GM21717 (cell line): ENCODE results near the gene FOXD4.
"Not testable (repeated sequence)": the region's sequence is repeated elsewhere in the genome, so short reads cannot be mapped to it uniquely, and the experiment has no call there.

Source experiments
- ATAC-seq: cut with Tn5 transposase; IDR thresholded peaks from one replicate; pipeline ENCODE4 v1.9.1; 2021; ENCODE audit warnings: mild to moderate bottlenecking, moderate library complexity; ENCODE audit not compliant: unreplicated experiment

FOXD4 gene

DNA sequence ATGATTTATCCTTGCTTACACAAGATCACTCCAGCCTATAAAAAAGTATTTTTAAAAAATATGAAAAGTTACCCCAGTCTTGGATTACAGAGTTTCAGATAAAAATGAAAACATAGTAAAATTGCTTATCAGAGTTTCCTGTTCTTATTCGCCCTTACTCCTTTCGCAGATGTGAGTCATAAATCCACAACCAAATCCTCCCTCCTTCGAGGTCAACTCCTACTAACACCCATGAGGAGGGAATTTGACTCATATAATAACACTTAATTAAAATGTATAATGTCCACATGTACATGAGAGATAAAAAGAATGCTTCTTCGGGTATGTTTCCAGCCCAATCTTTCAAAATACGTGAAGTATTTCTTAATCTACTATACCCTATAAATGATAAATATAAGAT lies 23.9 kb downstream of the FOXD4 start:
- not testable (repeated sequence) for ATAC-seq

DNA sequence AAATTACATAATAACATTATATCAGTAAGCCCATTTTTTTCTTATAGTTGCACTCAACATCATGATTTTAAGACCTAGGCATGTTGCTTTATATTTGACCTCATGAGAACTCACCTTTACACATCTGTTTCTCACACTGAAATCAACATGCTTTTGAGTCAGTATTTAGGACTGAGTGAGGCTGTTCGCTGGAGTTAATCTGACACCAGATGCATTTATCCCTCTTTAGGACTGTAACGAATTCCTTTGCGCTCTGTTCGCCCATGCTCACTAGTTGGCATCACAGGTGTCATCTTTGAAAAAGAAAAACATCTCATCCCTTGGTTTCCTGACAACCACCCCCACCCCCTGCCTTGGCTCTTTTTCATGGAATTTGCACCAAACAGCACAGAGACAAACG lies 24.3 kb downstream of the FOXD4 start:
- not testable (repeated sequence) for ATAC-seq

DNA sequence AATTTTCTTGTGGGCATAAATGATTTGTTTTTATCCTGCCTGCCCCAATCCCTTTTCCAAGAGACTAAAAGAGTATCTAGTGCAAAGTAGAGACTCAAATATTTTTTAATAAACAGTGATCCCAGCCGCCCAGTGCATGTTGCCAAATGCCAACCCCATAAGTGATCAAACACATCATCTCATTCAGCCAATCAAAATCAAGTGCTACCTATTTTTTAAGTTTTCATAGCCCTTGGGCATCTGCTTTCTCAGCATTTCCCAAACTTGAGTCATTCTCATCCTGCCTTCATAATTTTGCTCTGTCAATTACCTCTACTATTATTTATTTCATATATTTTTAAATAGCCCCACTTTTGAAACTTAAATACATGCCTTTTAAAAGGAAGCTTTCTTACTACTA lies 27.4 kb downstream of the FOXD4 start:
- not testable (repeated sequence) for ATAC-seq

DNA sequence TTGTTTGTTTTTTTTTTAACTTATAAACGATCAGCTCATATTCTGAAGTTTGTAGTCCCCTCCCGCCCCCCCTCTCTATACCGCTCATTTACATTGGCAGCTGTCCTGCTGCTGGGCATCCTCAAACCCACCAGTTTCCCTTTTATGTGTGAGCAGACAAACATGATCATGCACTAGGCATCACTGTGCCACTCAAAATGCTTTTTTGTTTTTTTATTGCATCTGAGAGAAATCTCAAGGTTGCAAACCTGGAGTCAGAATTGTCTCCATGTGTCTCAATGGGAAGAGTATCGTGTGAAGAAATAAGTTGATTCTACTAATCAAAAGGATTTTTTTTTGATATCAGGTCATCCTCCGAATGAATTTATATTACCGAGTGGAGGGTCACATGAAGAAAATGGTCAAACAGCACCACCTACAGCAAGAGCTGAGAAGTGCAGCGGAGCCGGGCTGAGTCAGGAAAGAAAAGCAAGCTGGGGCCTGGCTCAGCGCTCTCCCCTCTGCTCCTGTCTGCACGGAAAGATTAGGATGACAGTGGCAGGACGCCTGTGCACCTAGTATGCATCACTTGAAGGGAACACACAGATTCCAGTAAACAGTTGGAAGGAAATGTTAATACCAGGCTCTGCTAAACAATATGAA lies 29.7 kb downstream of the FOXD4 start:
- not testable (repeated sequence) for ATAC-seq

DNA sequence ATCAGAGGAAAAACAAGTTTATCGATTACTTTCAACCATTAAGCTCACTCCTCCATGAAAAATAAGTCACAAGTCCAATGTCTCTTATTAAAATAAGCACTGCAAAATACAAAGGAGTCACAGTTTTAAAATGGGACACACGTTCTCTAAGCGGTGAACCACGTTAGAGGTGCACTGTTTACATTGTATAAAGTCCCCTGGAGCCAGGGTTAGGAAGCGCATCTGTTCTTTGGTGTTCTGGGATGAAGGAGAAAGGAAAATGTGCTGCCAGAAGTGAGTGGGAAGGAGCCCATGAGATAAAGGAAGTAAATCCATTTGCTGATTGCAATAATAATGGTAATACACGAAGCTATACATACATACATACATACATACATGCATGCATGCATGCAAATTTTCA lies 30.4 kb downstream of the FOXD4 start:
- not testable (repeated sequence) for ATAC-seq

DNA sequence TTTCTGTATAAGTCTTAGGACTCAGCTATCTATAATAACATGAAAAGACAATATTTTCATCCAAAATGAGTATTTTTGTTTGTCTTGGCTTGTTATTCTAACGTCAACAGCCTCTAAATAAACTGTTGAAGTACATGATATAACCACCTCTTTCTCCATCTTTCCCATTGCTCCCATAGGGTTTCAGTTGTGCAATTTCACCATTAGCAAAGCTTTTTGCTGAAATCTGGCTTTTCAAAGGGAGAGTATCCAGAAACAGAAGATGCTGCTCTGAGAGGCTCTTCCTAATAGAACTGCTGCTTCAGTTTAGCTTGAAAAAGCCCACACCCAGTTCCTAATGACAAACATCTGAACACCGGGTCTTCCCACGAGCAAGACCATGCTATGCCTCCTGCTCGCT lies 31.1 kb downstream of the FOXD4 start:
- not testable (repeated sequence) for ATAC-seq

DNA sequence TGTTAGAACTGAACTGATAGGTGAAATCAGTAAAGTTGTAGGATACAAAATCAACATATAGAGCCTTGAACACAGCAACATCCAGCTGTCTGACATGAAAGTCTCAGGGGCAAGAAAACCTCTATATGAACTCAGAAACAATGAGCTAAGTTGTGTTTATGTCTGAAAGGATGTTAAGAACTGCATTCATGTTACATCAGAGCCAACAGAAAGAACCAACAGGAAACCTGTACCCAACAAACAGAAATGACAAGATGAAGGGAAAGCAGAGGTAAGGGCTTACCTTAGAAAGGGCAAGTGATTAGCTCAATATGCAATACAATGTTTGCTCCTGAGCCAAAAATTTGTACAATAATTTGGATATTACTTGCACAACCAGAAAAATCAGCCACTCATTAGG lies 31.5 kb downstream of the FOXD4 start:
- not testable (repeated sequence) for ATAC-seq

DNA sequence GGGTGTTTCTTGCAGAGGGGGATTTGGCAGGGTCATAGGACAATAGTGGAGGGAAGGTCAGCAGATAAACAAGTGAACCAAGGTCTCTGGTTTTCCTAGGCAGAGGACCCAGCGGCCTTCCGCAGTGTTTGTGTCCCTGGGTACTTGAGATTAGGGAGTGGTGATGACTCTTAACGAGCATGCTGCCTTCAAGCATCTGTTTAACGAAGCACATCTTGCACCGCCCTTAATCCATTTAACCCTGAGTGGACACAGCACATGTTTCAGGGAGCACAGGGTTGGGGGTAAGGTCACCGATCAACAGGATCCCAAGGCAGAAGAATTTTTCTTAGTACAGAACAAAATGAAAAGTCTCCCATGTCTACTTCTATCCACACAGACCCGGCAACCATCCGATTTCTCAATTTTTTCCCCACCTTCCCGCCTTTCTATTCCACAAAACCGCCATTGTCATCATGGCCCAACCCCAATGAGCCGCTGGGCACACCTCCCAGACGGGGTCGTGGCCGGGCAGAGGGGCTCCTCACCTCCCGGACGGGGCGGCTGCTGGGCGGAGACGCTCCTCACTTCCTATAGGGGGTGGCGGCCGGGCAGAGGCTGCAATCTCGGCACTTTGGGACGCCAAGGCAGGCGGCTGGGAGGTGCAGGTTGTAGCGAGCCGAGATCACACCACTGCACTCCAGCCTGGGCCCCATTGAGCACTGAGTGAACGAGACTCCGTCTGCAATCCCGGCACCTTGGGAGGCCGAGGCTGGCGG lies 35.1 kb downstream of the FOXD4 start:
- not testable (repeated sequence) for ATAC-seq

DNA sequence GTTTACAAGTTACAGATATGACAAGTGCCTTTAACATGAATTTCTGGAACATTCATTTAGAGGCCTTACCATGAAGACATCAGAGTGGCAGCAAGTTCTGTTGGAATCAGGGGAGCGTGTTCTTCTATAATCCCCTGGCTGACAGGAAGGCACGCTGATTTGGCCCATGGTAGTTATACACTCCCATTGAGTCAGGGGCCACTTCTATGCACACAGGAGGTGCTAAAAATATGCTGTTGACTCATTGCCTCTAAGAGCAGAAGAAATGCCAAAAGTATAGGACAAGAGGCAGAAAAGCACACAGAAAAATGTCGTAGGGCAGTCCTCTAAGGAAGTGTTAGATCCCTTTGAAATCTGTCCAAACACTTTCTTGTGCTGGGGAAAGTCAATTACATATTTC lies 39.9 kb downstream of the FOXD4 start:
- ATAC-seq, result not testable (repeated sequence)

DNA sequence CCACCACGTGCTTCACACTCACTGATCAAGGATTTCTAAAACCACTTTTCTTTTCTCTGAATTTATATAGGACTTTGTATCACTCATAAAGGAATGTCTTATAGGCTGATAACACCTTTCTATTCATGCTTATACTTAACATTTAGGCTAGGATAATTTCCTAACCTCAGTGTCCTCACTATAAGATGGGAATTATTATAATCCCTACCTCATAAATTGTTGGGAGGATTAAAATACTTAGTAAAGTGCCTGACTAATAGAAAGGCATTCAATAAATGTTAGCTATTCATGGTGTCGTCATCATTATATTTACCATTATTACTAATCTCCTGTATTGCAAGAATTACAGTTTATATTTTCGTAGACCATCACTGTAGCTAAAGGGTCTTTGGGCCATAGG lies 41.8 kb downstream of the FOXD4 start:
- ATAC-seq, result not testable (repeated sequence)

DNA sequence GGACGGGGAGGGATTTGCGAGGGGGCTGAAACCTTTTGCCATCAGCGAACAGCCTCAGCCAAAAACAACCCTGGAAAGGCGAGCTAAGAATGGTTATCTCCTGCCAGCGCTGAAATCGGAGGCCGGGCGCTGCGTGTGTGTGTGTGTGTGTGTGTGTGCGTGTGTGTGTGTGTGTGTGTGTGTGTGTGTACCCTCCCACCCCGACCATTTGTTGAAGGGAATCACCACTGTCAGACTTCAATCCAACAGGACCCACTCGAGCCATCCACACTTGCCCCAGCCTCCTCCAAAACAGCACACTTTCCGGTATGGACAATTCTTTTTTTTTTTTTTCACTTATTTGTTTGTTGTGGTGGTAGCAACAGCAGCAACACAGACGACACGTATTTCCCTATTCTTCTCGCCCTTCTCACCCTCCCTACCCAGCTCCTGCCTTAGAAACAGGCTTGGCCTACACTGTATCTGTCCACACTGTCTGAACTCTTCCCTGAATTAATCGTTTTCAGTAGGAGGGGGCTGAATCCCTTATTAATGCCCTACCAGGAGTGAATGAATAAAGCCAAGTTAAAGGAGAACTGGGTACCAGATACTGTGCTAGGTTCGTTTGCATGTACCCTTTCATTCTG lies 44.2 kb downstream of the FOXD4 start:
- ATAC-seq, result not testable (repeated sequence)

DNA sequence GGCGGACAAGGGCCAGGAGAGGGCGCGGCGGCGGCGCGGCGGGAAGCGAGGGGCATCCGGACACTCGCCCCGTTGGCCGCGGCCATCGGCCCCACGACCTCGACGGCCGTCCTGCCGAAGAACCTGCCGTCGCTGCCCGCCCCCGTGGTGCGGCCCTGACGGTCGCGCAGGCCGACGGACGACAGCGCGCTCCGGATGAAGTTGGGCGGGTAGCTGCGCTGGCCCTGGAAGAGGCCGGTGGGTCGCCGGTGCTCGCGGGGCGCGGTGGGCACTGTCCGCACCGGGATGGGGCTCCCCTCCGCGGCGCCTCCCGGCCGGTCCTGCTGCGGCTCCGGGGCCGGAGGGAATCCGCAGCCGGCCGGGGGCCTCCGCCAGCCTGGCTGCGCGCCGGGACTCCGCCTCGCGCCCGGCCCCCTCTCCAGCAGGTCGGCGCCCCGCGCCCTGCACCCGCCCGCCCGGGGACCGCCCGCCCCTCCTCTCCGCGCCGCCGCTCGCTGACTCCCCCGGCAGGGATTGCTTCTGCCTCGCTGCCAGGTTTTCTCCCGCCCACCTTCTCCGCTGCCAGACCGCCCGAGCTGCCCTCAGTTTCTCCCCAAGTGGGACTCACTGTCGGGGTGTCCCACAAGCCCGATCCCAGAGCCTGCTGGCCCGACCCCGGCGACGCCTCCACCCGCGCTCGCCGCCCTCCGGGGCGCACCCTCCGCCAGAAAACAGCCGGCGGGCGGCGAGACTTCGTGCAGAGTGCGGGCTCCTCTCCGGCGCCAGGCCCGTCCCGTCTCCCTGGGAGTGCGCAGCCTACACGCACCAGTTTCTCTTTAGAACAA lies 44.9 kb downstream of the FOXD4 start:
- not testable (repeated sequence) for ATAC-seq
